ENCODE measurements around the gene GET4. TPM values are rescaled to one million over a fixed set of nuclear protein-coding genes. Genes with fewer than 3 reads are reported as not detected.

The GET4 gene
- total and polyA plus RNA-seq, 2 of the 13 experiments (the other 11 are each of a cell fraction or from before 2014, with no cell fraction given) = 28.2 to 35.2 TPM

- POLR2A ChIA-PET = no interaction called here
- WGBS (ENCODE audit: low lambda C conversion rate) = no CpG with 5 or more reads among the region's 12 CpGs
- H2AFZ ChIP-seq (ENCODE audit: low read length) = no peak overlapping the region
- H3K4me2 ChIP-seq (ENCODE audit: low read depth, low read length) = no peak overlapping the region
- CTCF ChIA-PET (ENCODE audit: low intra/inter-chr PET ratio, low total read pairs) = no interaction called here
- no TSS peak for BruUV-seq (replicated peaks)
- no peaks in the 10 kb centered on the region for H3K9me3 ChIP-seq (ENCODE audit: low read length)
- ATAC-seq = no peak
- no peak overlapping the region for H3K9ac ChIP-seq (ENCODE audit: insufficient read depth, low read depth, low read length)
- no peaks in the 10 kb centered on the region for H3K79me2 ChIP-seq (ENCODE audit: insufficient read depth, low read length)
- H3K27me3 ChIP-seq (ENCODE audit: control insufficient read depth in 1 of 2, insufficient read depth in 2 of 2, low read length in 2 of 2) = no peaks in the 10 kb centered on the region; a peak in 1 of 5 replicates
- H3K4me1 ChIP-seq (ENCODE audit: insufficient read depth, low read length) = peaks cover 8% of the 10 kb centered on the region; the same call in 1 of the 2 replicates
- in situ Hi-C loops (cut with HindIII; ENCODE audit: extremely low pct_ligation_motif_present, low pct_unique_long_range_greater_than_20kb) (no loop called here), intact Hi-C loops (cut with micrococcal nuclease; ENCODE audit: unreplicated experiment) (loop anchor here (10.0 kb wide), 1 partner anchor 47 kb away; the partner anchor contains the start of gene ADAP1)
- FAIRE-seq = no peak
- no peaks in the 10 kb centered on the region for H4K20me1 ChIP-seq (ENCODE audit: insufficient read depth, low read length)
- no peak overlapping the region for H3K27ac ChIP-seq (ENCODE audit: extremely low read length, insufficient read depth, low read length)
- H3K4me3 ChIP-seq (replicated peaks in 1 of 3; ENCODE audit: insufficient read depth in 1 of 3, low read depth in 2 of 3, low read length in 3 of 3) = no peak overlapping the region
- no peak for DNase-seq (ENCODE audit: low spot score)
- no peaks in the 10 kb centered on the region for H3K36me3 ChIP-seq (replicated peaks in 1 of 2; ENCODE audit: control insufficient read depth in 1 of 2, insufficient read depth in 2 of 2, low read length in 2 of 2)
- no peak for TF ChIP-seq ZFP82 (CRISPR knock-in tag; IDR thresholded peaks at IDR 0.05; ENCODE audit: borderline replicate concordance)
- no peak for TF ChIP-seq HBP1 (CRISPR knock-in tag; IDR thresholded peaks at IDR 0.05; ENCODE audit: low read depth)
- TF ChIP-seq MEIS1 (CRISPR knock-in tag; IDR thresholded peaks at IDR 0.05; ENCODE audit: borderline replicate concordance) = no peak
- no peak for TF ChIP-seq PLRG1 (conservative IDR thresholded peaks at IDR 0.05)
- no peak for TF ChIP-seq ZNF296 (CRISPR knock-in tag; conservative IDR thresholded peaks at IDR 0.05)
- TF ChIP-seq POGZ (CRISPR knock-in tag; IDR thresholded peaks at IDR 0.05) = no peak
- TF ChIP-seq ZNF143 (CRISPR knock-in tag; IDR thresholded peaks at IDR 0.05) = no peak
- TF ChIP-seq ZBTB40 (IDR thresholded peaks at IDR 0.05) = no peak
- no peak for TF ChIP-seq ZBTB40 (CRISPR knock-in tag; IDR thresholded peaks at IDR 0.05)
- TF ChIP-seq SP1 (IDR thresholded peaks at IDR 0.05) = no peak
- TF ChIP-seq SP1 (CRISPR knock-in tag; IDR thresholded peaks at IDR 0.05) = no peak
- TF ChIP-seq NONO (IDR thresholded peaks at IDR 0.05) = no peak
- TF ChIP-seq NONO (CRISPR knock-in tag; conservative IDR thresholded peaks at IDR 0.05) = no peak
- TF ChIP-seq ZNF225 (CRISPR knock-in tag; IDR thresholded peaks at IDR 0.05) = no peak
- TF ChIP-seq ZBTB37 (CRISPR knock-in tag; IDR thresholded peaks at IDR 0.05) = no peak
- TF ChIP-seq ZNF577 (CRISPR knock-in tag; IDR thresholded peaks at IDR 0.05; ENCODE audit: borderline replicate concordance, low read depth) = no peak
Observed at GRCh38 chr7:908159-908581, 31.8 kb downstream of the GET4 start.

All from HepG2 (cell line).